Ovary (tissue), 3 donors: ENCODE measurements around the gene ZNF593.

Experiments
- CTCF ChIP-seq, 3 donors: fragments of 450-650 bp in 2 of 3; fragments of 200-600 bp in 1 of 3; IDR thresholded peaks; one replicate each; pipeline versions ENCODE4 v1.5.1 to v1.8.0; 2016 to 2022; ENCODE audit warnings: antibody characterized with exemption in 3 of 3, mild to moderate bottlenecking in 1 of 3
- EP300 ChIP-seq: sonication (generic); formaldehyde crosslinking; IDR thresholded peaks from one replicate; pipeline ENCODE4 v1.6.1; 2017; ENCODE audit warnings: antibody characterized with exemption
- POLR2A ChIP-seq: fragments of 450-650 bp; IDR thresholded peaks from one replicate; pipeline ENCODE4 v1.6.1; 2017; ENCODE audit warnings: antibody characterized with exemption, mild to moderate bottlenecking, moderate library complexity
- donor health status: DM: no; HTN: no; CAD: no.

GRCh38 chr1:26184883-26185282 lies 15.2 kb downstream of the ZNF593 start:
- TF ChIP-seq CTCF (IDR thresholded peaks at IDR 0.05) (no peak), EP300 (no peak), POLR2A (no peak)
